Fibroblast of villous mesenchyme (primary cell): Measurements from ENCODE around the gene KLHL7. TPM values are rescaled to one million over a fixed set of nuclear protein-coding genes. Genes with fewer than 3 reads are reported as not detected.

Experiments used
- DNase-seq: peaks from one replicate; pipeline ENCODE4 v3.0.0-alpha.2; 2010; ENCODE audit warnings: low read depth
- H3K4me3 ChIP-seq: 2 replicates; pipeline ENCODE4 v1.5.1; 2011; ENCODE audit warnings: low read depth, mild to moderate bottlenecking, low read length
- total RNA-seq: library from RNA; depleted of rRNA; stranded (reverse); fragments of >200 nt; gene quantifications from 2 replicates; pipeline ENCODE4 v1.2.3, GENCODE V29; 2012
- TF ChIP-seq, protein P1 (sequence below): IDR thresholded peaks from 2 replicates; pipeline ENCODE4 v1.5.1; 2012; ENCODE audit warnings: low read depth, mild to moderate bottlenecking, low read length; ENCODE audit not compliant: insufficient read depth

The KLHL7 gene
- total RNA-seq, 1 donor: 27.6 TPM

- TF ChIP-seq, protein P1, sequence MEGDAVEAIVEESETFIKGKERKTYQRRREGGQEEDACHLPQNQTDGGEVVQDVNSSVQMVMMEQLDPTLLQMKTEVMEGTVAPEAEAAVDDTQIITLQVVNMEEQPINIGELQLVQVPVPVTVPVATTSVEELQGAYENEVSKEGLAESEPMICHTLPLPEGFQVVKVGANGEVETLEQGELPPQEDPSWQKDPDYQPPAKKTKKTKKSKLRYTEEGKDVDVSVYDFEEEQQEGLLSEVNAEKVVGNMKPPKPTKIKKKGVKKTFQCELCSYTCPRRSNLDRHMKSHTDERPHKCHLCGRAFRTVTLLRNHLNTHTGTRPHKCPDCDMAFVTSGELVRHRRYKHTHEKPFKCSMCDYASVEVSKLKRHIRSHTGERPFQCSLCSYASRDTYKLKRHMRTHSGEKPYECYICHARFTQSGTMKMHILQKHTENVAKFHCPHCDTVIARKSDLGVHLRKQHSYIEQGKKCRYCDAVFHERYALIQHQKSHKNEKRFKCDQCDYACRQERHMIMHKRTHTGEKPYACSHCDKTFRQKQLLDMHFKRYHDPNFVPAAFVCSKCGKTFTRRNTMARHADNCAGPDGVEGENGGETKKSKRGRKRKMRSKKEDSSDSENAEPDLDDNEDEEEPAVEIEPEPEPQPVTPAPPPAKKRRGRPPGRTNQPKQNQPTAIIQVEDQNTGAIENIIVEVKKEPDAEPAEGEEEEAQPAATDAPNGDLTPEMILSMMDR: no peak
- DNase-seq: no peak
- no peak overlapping the region for H3K4me3 ChIP-seq
Measured at GRCh38 chr7:23205577-23205908, 100.0 kb downstream of the KLHL7 start.

- no peak for DNase-seq
- H3K4me3 ChIP-seq: peak overlapping the region; percentile 25
- TF ChIP-seq, protein P1: no peak
Measured at GRCh38 chr7:23205909-23206767, 100.6 kb downstream of the KLHL7 start.

GRCh38 chr7:23207021-23207420, 101.4 kb downstream of the KLHL7 start:
- DNase-seq: no peak
- H3K4me3 ChIP-seq: no peak overlapping the region
- TF ChIP-seq, protein P1: no peak

GRCh38 chr7:23207884-23208283, 102.3 kb downstream of the KLHL7 start:
- TF ChIP-seq, protein P1: no peak
- DNase-seq: no peak
- no peak overlapping the region for H3K4me3 ChIP-seq

- no peak overlapping the region for H3K4me3 ChIP-seq
- no peak for DNase-seq
- TF ChIP-seq, protein P1: no peak
Measured at GRCh38 chr7:23208316-23208715, 102.7 kb downstream of the KLHL7 start.

- H3K4me3 ChIP-seq: no peak overlapping the region
- DNase-seq: no peak
- TF ChIP-seq, protein P1: no peak
Measured at GRCh38 chr7:23210506-23210905, 104.9 kb downstream of the KLHL7 start.

- TF ChIP-seq, protein P1: no peak
- no peak overlapping the region for H3K4me3 ChIP-seq
- DNase-seq: no peak
Measured at GRCh38 chr7:23211589-23211988, 106.0 kb downstream of the KLHL7 start.
